Lower leg skin (tissue), 4 donors: ENCODE data around the gene C10orf95. TPM values are rescaled to one million over a fixed set of nuclear protein-coding genes. Genes with fewer than 3 reads are reported as not detected.

Experiments used
- DNase-seq, 2 donors: peaks; one replicate each; pipeline ENCODE4 v3.0.0-alpha.2; 2019; ENCODE audit warnings: low spot score in 2 of 2
- H3K4me3 ChIP-seq: fragments of 200-600 bp; sonication (generic); 2 replicates; pipeline ENCODE4 v1.5.1; 2017; ENCODE audit warnings: mild to moderate bottlenecking, low read depth; ENCODE audit not compliant: poor library complexity, severe bottlenecking
- POLR2A ChIP-seq, 2 donors: fragments of 450-650 bp; IDR thresholded peaks; one replicate each; pipeline ENCODE4 v1.6.1; 2016 to 2017; ENCODE audit warnings: antibody characterized with exemption in 2 of 2, mild to moderate bottlenecking in 1 of 2, moderate library complexity in 1 of 2
- WGBS, 2 donors: methylation state at CpG; one replicate each; pipeline ENCODE4 v1.1.5; 2018; 5-methylcytosine and 5-hydroxymethylcytosine counted together
- intact Hi-C: fragments of 100-400 bp; cut with DNase I; formaldehyde crosslinking; loops from one replicate; pipeline ENCODE4 v1.15.0; 2023; ENCODE audit warnings: low total_unique reads
- total RNA-seq, 4 donors: library from RNA; depleted of rRNA; stranded (reverse); fragments of >200 nt; gene quantifications; one replicate each; pipeline ENCODE4 v1.1.0, GENCODE V29; 2016
- TF ChIP-seq, protein P1 (sequence below), 3 donors: fragments of 450-650 bp; IDR thresholded peaks; one replicate each; pipeline ENCODE4 v1.5.1; 2016; ENCODE audit warnings: antibody characterized with exemption in 3 of 3, mild to moderate bottlenecking in 3 of 3, moderate library complexity in 2 of 3

Gene C10orf95
- total RNA-seq, 4 donors from 2014 or later = 7.6 to 17.3 (median 11.5) TPM

DNA sequence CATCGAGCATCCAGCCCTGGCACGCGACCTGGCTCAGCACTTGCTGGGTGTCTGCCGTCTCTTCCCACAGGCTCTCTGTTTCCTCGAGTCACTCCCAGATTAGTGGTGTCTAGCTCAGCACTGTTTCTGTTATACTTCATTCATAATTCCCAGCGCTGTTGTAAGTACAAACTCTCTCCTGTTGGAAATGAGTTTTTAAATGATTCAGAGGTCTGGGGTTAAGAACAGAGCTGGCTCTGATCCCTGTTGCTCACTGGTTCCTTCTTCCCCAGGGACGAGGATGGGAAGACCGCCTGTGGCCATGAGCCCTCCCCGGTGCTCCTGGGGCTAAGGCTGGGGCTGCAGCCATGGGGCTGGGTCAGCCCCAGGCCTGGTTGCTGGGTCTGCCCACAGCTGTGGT is 17.3 kb upstream of the C10orf95 start:
- TF ChIP-seq, protein P1, sequence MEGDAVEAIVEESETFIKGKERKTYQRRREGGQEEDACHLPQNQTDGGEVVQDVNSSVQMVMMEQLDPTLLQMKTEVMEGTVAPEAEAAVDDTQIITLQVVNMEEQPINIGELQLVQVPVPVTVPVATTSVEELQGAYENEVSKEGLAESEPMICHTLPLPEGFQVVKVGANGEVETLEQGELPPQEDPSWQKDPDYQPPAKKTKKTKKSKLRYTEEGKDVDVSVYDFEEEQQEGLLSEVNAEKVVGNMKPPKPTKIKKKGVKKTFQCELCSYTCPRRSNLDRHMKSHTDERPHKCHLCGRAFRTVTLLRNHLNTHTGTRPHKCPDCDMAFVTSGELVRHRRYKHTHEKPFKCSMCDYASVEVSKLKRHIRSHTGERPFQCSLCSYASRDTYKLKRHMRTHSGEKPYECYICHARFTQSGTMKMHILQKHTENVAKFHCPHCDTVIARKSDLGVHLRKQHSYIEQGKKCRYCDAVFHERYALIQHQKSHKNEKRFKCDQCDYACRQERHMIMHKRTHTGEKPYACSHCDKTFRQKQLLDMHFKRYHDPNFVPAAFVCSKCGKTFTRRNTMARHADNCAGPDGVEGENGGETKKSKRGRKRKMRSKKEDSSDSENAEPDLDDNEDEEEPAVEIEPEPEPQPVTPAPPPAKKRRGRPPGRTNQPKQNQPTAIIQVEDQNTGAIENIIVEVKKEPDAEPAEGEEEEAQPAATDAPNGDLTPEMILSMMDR (IDR thresholded peaks at IDR 0.05) = no peak
- no peak for DNase-seq
- no peak overlapping the region for H3K4me3 ChIP-seq
- WGBS, 2 donors = 79 to 81% methylated on average over 9 of the region's 9 CpGs
- intact Hi-C loops = no loop called here

DNA sequence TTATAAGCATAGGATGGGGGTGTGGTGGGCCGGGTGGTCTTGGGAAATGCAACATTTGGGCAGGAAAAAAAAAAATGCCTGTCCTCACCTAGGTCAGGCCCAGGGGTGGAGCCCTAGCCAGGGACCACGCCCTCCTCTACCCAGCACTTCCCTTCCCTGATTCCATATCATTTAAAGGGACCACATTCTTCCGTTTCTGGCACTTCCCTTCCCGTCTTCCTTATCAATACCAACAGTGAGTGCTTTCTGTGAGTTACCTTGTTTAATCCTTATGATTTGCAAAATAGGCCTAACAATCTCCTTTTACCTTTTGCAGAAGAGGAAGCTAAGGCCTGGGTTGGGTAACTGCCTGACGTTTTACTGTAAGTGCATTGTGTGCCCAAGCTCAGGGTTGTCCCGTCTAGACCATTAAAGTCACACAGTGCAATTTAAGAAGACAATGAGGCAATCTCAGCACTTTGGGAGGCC is 16.7 kb upstream of the C10orf95 start:
- 40 to 65% methylated on average over 6 of the region's 6 CpGs for WGBS, 2 donors
- TF ChIP-seq, protein P1 (IDR thresholded peaks at IDR 0.05) = no peak
- TF ChIP-seq POLR2A (IDR thresholded peaks at IDR 0.05) = no peak
- no peak for DNase-seq
- intact Hi-C loops = no loop called here
- no peak overlapping the region for H3K4me3 ChIP-seq

DNA sequence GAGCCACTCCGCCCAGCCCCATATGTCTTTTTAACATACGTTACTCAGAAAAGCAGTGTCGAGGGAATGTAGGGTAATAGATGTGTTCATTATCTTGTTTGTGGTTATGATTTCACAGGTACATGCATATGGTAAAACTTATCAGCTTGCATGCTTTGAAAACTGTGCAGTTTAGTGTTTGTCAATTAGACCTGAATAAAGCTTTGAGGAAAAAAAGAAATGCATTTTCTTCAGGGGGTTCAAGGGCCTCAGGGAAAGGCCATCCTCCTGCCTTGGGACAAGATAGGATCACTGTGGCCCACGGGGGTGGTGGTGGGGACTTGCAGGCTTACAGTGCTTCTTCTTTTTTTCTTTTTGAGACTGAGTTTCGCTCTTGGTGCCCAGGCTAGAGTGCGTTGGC is 16.0 kb upstream of the C10orf95 start:
- intact Hi-C loops = no loop called here
- H3K4me3 ChIP-seq = no peak overlapping the region
- TF ChIP-seq POLR2A (IDR thresholded peaks at IDR 0.05) = no peak
- TF ChIP-seq, protein P1 (IDR thresholded peaks at IDR 0.05) = no peak
- DNase-seq = no peak
- 71 to 95% methylated on average over 6 of the region's 6 CpGs for WGBS, 2 donors

DNA sequence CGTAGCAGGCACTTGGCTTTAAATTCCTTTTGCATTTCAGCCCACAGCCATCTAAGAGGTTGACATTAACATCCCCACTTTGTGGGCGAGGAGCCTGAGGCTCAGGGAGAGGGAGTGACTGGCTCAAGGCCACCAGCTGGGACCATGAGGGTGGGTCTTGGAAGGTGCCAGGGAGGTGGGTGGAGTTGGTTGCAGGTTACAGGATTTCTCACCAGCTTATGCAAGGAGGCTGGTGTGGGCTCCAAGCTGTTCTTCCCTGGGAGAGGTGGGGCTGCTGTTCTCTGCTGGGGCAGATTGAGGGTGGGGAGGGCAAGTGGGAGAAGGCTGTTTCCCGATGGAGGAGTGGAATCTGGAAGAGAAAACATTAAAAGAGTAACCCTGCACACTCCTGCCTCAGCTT is 14.1 kb upstream of the C10orf95 start:
- no peak for DNase-seq
- no peak overlapping the region for H3K4me3 ChIP-seq
- intact Hi-C loops = no loop called here
- TF ChIP-seq, protein P1 (IDR thresholded peaks at IDR 0.05) = no peak
- TF ChIP-seq POLR2A (IDR thresholded peaks at IDR 0.05) = no peak
- 56 to 64% methylated on average over 3 of the region's 3 CpGs for WGBS, 2 donors

DNA sequence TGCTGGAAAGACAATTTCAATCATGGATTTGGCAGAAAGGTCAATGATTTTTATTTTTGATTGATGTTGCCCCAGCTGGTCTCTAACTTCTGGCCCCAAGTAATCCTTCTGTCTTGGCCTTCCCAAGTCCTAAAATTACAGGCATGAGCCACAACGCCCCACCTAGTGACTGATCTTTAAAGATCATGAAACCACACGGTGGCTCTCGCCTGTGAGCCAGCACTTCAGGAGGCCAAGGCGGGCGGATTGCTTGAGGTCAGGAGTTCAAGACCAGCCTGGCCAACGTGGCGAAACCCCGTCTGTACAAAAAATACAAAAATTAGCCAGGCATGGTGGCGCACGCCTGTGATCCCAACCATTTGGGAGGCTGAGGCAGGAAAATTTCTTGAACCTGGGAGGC is 12.6 kb upstream of the C10orf95 start:
- TF ChIP-seq, protein P1 (IDR thresholded peaks at IDR 0.05) = no peak
- no peak for TF ChIP-seq POLR2A (IDR thresholded peaks at IDR 0.05)
- 80 to 90% methylated on average over 10 of the region's 10 CpGs for WGBS, 2 donors
- no peak overlapping the region for H3K4me3 ChIP-seq
- no peak for DNase-seq
- intact Hi-C loops = no loop called here

DNA sequence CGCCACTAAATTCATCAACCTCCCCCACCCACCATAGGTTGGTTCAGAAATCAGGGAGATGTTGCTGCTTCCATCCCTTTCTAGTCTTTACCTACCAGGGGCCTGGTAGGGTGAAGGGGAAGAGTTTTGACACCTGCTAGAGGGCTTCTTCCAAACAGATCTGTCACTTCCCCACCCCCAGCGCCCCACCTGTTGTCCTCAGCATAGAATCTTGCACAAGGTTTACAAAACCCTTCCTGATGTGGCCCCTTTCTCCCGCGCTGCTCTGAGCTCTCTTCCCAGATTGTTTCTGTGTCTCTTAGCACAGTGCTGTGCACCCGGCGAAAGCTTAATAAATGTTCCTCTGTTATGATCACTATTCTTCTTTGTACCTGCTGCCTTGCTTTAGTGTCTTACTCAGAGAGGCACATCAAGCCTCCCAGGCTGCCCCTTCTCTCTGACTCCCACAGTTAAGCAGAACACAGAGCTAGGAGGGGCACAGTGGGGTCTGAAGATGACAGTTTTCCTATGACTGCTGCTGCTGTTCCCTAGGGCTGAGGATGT is 11.2 kb upstream of the C10orf95 start:
- TF ChIP-seq, protein P1 (IDR thresholded peaks at IDR 0.05) = no peak
- no peak overlapping the region for H3K4me3 ChIP-seq
- 62 to 78% methylated on average over 6 of the region's 6 CpGs for WGBS, 2 donors
- no peak for DNase-seq
- intact Hi-C loops = no loop called here
